H1 (cell line): Measurements from ENCODE around the gene MARS2. TPM values are rescaled to one million over a fixed set of nuclear protein-coding genes. Genes with fewer than 3 reads are reported as not detected.

Experiments
- CTCF ChIA-PET: fragments of 300-600 bp; sonication (Branson Sonifier 250); formaldehyde crosslinking; loops from one replicate; lab custom pipeline; 2021; ENCODE audit not compliant: partially characterized antibody; lab: Charles Lee
- POLR2A ChIA-PET: fragments of 300-600 bp; sonication (Branson Sonifier 250); formaldehyde crosslinking; loops from one replicate; lab custom pipeline; 2021; ENCODE audit warnings: inconsistent platforms; ENCODE audit not compliant: partially characterized antibody; lab: Charles Lee
- DNase-seq, 2 experiments: peaks; one replicate each; pipeline versions ENCODE4 v3.0.0 to v3.0.0-alpha.2; 2010 to 2022; ENCODE audit warnings: low spot score in 2 of 2, low read depth in 1 of 2, mixed read lengths in 1 of 2
- FAIRE-seq: peaks from 2 replicates; lab custom pipeline; 2011; peaks lifted over from hg19 to GRCh38; lab: Jason Lieb, UNC
- H2AFZ ChIP-seq: 2 replicates; pipeline ENCODE4 v1.8.1; 2012; ENCODE audit warnings: low read length, inconsistent platforms
- H2AK5ac ChIP-seq: 2 replicates; pipeline ENCODE4 v1.6.1; 2013; ENCODE audit warnings: low read depth, low read length
- H2BK120ac ChIP-seq: replicated peaks from 2 replicates; pipeline ENCODE3; 2013; ENCODE audit warnings: low read depth, low read length, inconsistent platforms
- H2BK12ac ChIP-seq: 2 replicates; pipeline ENCODE4 v1.6.1; 2013; ENCODE audit warnings: low read depth, low read length
- H2BK15ac ChIP-seq: 2 replicates; pipeline ENCODE4 v1.6.1; 2013; ENCODE audit warnings: low read length
- H2BK20ac ChIP-seq: 2 replicates; pipeline ENCODE4 v1.6.1; 2013; ENCODE audit warnings: low read length
- H2BK5ac ChIP-seq: 2 replicates; pipeline ENCODE4 v1.6.1; 2013; ENCODE audit warnings: low read depth, low read length
- H3K14ac ChIP-seq: 2 replicates; pipeline ENCODE4 v1.6.1; 2013; ENCODE audit warnings: inconsistent platforms; ENCODE audit not compliant: insufficient read length
- H3K18ac ChIP-seq: 2 replicates; pipeline ENCODE4 v1.6.1; 2013; ENCODE audit warnings: low read length; ENCODE audit errors: extremely low read depth
- H3K23ac ChIP-seq: 2 replicates; pipeline ENCODE4 v1.6.1; 2013; ENCODE audit warnings: inconsistent platforms; ENCODE audit not compliant: insufficient read length
- H3K23me2 ChIP-seq: 2 replicates; pipeline ENCODE4 v1.6.1; 2013; ENCODE audit warnings: low read depth, low read length
- H3K27ac ChIP-seq: 2 replicates; pipeline ENCODE4 v1.6.1; 2011; ENCODE audit warnings: low read depth, low read length, inconsistent platforms
- H3K27me3 ChIP-seq, 4 experiments: replicated peaks in 1 of 4; 1 replicate in 1 of 4; 2 replicates in 3 of 4; pipeline versions ENCODE4 v1.6.1 to v1.8.1; 2011 to 2013; ENCODE audit warnings: low read length in 3 of 4, mild to moderate bottlenecking in 3 of 4, inconsistent platforms in 2 of 4, mixed read lengths in 2 of 4, moderate library complexity in 1 of 4; ENCODE audit not compliant: control insufficient read depth in 3 of 4, insufficient read depth in 3 of 4; ENCODE audit errors: extremely low read depth in 1 of 4
- H3K36me3 ChIP-seq, 4 experiments: 2 replicates each; pipeline versions ENCODE4 v1.6.1 to v1.8.1; 2011 to 2013; ENCODE audit warnings: mild to moderate bottlenecking in 4 of 4, low read length in 3 of 4, moderate library complexity in 2 of 4, control low read depth in 1 of 4, inconsistent platforms in 1 of 4; ENCODE audit not compliant: insufficient read depth in 4 of 4, control insufficient read depth in 2 of 4
- H3K4ac ChIP-seq: replicated peaks from 2 replicates; pipeline ENCODE3; 2013; ENCODE audit warnings: low read length, low read depth, mixed read lengths, inconsistent platforms; ENCODE audit not compliant: insufficient read length
- H3K4me1 ChIP-seq, 4 experiments: replicated peaks in 1 of 4; 1 replicate in 1 of 4; 2 replicates in 3 of 4; pipeline versions ENCODE4 v1.6.1 to v1.8.1; 2011 to 2013; ENCODE audit warnings: low read length in 3 of 4, inconsistent platforms in 2 of 4, mixed read lengths in 1 of 4; ENCODE audit not compliant: insufficient read depth in 4 of 4, control insufficient read depth in 3 of 4
- H3K4me2 ChIP-seq, 2 experiments: 2 replicates each; pipeline versions ENCODE4 v1.6.1 to v1.8.1; 2011 to 2013; ENCODE audit warnings: low read depth in 2 of 2, low read length in 2 of 2, control low read depth in 1 of 2, inconsistent platforms in 1 of 2, mild to moderate bottlenecking in 1 of 2; ENCODE audit not compliant: insufficient read depth in 1 of 2
- H3K4me3 ChIP-seq, 4 experiments: fragments of 200-600, 300-600 bp in 1 of 4; sonication (generic), shearing (Covaris generic), sonication (Bioruptor Twin) in 1 of 4; 2 replicates each; pipeline versions ENCODE4 v1.5.1 to v1.8.1; 2011 to 2016; ENCODE audit warnings: low read length in 4 of 4, low read depth in 3 of 4, control low read depth in 2 of 4, inconsistent platforms in 2 of 4, mild to moderate bottlenecking in 2 of 4, mixed read lengths in 1 of 4, moderate library complexity in 1 of 4; ENCODE audit not compliant: insufficient read depth in 2 of 4; ENCODE audit errors: extremely low read depth in 1 of 4
- H3K56ac ChIP-seq: replicated peaks from 2 replicates; pipeline ENCODE3; 2013; ENCODE audit warnings: low read depth, mild to moderate bottlenecking, mixed read lengths, low read length, inconsistent platforms; ENCODE audit not compliant: insufficient read length
- H3K79me1 ChIP-seq: 2 replicates; pipeline ENCODE4 v1.6.1; 2013; ENCODE audit warnings: low read depth, low read length, control low read depth
- H3K79me2 ChIP-seq, 2 experiments: 2 replicates each; pipeline versions ENCODE4 v1.6.1 to v1.8.1; 2012 to 2013; ENCODE audit warnings: low read length in 2 of 2, mild to moderate bottlenecking in 2 of 2, inconsistent platforms in 1 of 2; ENCODE audit not compliant: insufficient read depth in 2 of 2, control insufficient read depth in 1 of 2
- H3K9ac ChIP-seq, 4 experiments: replicated peaks in 1 of 4; 1 replicate in 1 of 4; 2 replicates in 3 of 4; pipeline versions ENCODE4 v1.6.1 to v1.8.1; 2011 to 2013; ENCODE audit warnings: low read depth in 3 of 4, low read length in 3 of 4, control low read depth in 2 of 4, mild to moderate bottlenecking in 2 of 4, moderate library complexity in 2 of 4, inconsistent platforms in 1 of 4; ENCODE audit errors: extremely low read depth in 1 of 4
- H3K9me3 ChIP-seq, 2 experiments: 2 replicates each; pipeline versions ENCODE4 v1.6.1 to v1.8.1; 2012 to 2013; ENCODE audit warnings: mild to moderate bottlenecking in 2 of 2, moderate library complexity in 2 of 2, control low read depth in 1 of 2, inconsistent platforms in 1 of 2, low read depth in 1 of 2, low read length in 1 of 2, mixed read lengths in 1 of 2; ENCODE audit not compliant: insufficient read depth in 2 of 2
- H4K20me1 ChIP-seq, 2 experiments: replicated peaks in 1 of 2; 2 replicates each; pipeline versions ENCODE3 to v1.8.1; 2011 to 2013; ENCODE audit warnings: inconsistent platforms in 2 of 2, low read length in 2 of 2, mild to moderate bottlenecking in 1 of 2; ENCODE audit not compliant: insufficient read depth in 2 of 2, control insufficient read depth in 1 of 2
- H4K5ac ChIP-seq: 2 replicates; pipeline ENCODE4 v1.6.1; 2013; ENCODE audit warnings: low read length, low read depth, mixed read lengths, inconsistent platforms; ENCODE audit not compliant: insufficient read length
- H4K8ac ChIP-seq: 2 replicates; pipeline ENCODE4 v1.8.0; 2013; ENCODE audit warnings: mild to moderate bottlenecking, moderate library complexity, low read length, inconsistent platforms; ENCODE audit not compliant: insufficient read depth; ENCODE audit errors: extremely low read depth
- H4K91ac ChIP-seq: replicated peaks from 2 replicates; pipeline ENCODE3; 2013; ENCODE audit warnings: low read length, mixed read lengths, inconsistent platforms; ENCODE audit not compliant: insufficient read length
- CBX5 ChIP-seq: fragments of 300-800, 300-1000 bp; sonication (generic); IDR thresholded peaks from 2 replicates; pipeline ENCODE4 v1.7.1; 2016; ENCODE audit warnings: antibody characterized with exemption, low read length, low read depth
- POU5F1 ChIP-seq: IDR thresholded peaks from 2 replicates; pipeline ENCODE4 v1.6.1; 2011; ENCODE audit warnings: low read depth, mild to moderate bottlenecking, low read length, moderate library complexity
- SIX5 ChIP-seq: IDR thresholded peaks from 2 replicates; pipeline ENCODE4 v1.6.1; 2011; ENCODE audit warnings: mild to moderate bottlenecking, low read depth, low read length
- polyA plus RNA-seq, 7 experiments: library from polyadenylated mRNA; depleted of rRNA in 3 of 7; stranded (reverse) in 5 of 7; unstranded in 2 of 7; fragments of >200 nt in 5 of 7; fragments of 200-250 nt in 2 of 7; gene quantifications; 1 replicate in 5 of 7; 2 replicates in 1 of 7; 4 replicates in 1 of 7; pipeline versions ENCODE4 v1.2.1 to v1.2.3, GENCODE V29; 2011 to 2013; ENCODE audit warnings: missing spikeins in 2 of 7, mixed read lengths in 2 of 7
- total RNA-seq: library from RNA; stranded (reverse); fragmentation: NEBNext Ultra II Directional; extraction: Animal tissue kit (Norgen Biotek cat#: 25700); gene quantifications from 2 replicates; pipeline ENCODE4 v1.2.1, GENCODE V29; 2021
- TF ChIP-seq, protein P1 (sequence below): IDR thresholded peaks from 2 replicates; pipeline ENCODE4 v1.6.1; 2012; ENCODE audit warnings: inconsistent platforms

Gene MARS2
- total and polyA plus RNA-seq, 2 of the 8 experiments (the other 6 are each of a cell fraction or from before 2014, with no cell fraction given): 15.7 to 27.2 TPM

DNA sequence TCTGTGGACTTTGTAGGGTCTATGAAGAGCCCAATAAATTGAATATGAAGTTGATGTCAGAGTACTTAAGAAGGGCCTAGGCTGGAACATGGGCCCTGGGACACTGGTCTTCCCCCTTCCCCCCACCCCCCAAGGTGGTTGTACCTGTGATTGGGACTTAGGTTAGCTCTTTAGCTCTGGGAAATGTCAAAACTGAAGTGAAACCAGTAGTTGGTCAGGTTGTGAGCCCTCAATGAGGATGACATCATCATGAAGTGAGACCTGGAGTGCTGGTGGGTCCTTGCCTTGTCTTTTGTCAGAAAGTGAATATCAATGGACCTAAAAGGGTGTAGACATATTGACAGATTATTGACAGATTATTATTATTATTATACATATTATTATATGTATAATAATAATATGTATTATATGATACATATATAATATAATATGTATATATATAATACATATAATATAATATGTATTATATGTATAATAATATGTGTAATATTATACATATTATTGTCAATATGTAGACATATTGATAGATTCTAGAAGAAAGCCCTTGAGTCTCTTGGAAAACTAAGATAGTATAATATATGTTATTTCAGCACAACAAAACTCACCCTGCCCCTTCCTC is 5.4 kb downstream of the MARS2 start:
- Histone ChIP-seq H3K23ac (no peak overlapping the region), H3K27me3 (no peaks in the 10 kb centered on the region; a peak in 1 of 7 replicates), H3K4ac (no peak overlapping the region), H3K18ac (no peak overlapping the region), H3K4me1 (peaks cover 0 to 7% (median 5%) of the 10 kb centered on the region in 4 experiments; a peak in 4 of 7 replicates), H2BK120ac (no peak overlapping the region), H3K27ac (no peak overlapping the region), H3K14ac (no peak overlapping the region), H4K8ac (no peak overlapping the region), H4K91ac (no peak overlapping the region), H3K4me3 (no peak overlapping the region), H3K9me3 (no peaks in the 10 kb centered on the region), H4K5ac (no peak overlapping the region), H2BK15ac (no peak overlapping the region), H2AFZ (no peak overlapping the region), H3K4me2 (no peak overlapping the region), H2BK20ac (no peak overlapping the region), H2BK12ac (no peak overlapping the region), H3K36me3 (peaks cover 3 to 18% (median 5%) of the 10 kb centered on the region in 4 experiments; a peak in 5 of 8 replicates), H3K23me2 (peaks cover 17% of the 10 kb centered on the region), H2BK5ac (no peak overlapping the region), H3K79me1 (peaks cover 7% of the 10 kb centered on the region), H2AK5ac (no peak overlapping the region), H3K56ac (no peak overlapping the region), H3K9ac (no peak overlapping the region), H3K79me2 (peaks cover 21 to 59% of the 10 kb centered on the region in 2 experiments), H4K20me1 (peaks cover 16 to 28% of the 10 kb centered on the region in 2 experiments)
- CTCF ChIA-PET: interaction anchor here (1.1 kb wide), 1 partner anchor 70 kb away, joined by 3 read pairs; no protein-coding TSS in a partner anchor
- TF ChIP-seq SIX5 (no peak), CBX5 (no peak), POU5F1 (no peak)
- TF ChIP-seq, protein P1, sequence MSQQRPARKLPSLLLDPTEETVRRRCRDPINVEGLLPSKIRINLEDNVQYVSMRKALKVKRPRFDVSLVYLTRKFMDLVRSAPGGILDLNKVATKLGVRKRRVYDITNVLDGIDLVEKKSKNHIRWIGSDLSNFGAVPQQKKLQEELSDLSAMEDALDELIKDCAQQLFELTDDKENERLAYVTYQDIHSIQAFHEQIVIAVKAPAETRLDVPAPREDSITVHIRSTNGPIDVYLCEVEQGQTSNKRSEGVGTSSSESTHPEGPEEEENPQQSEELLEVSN: no peak
- DNase-seq (no peak), FAIRE-seq (no peak)
- POLR2A ChIA-PET: no interaction called here
